ENCODE measurements around the gene OSBPL2. TPM values are rescaled to one million over a fixed set of nuclear protein-coding genes. Genes with fewer than 3 reads are reported as not detected.

Gene OSBPL2
- total RNA-seq, 3 donors from 2014 or later (not counting 1 experiment from before 2014, with no cell fraction given): 77.9 to 112 (median 104) TPM

GRCh38 chr20:62277253-62277652 is 38.9 kb downstream of the OSBPL2 start:
- intact Hi-C loops (cut with micrococcal nuclease): no loop called here

GRCh38 chr20:62280303-62280702 is 42.0 kb downstream of the OSBPL2 start:
- intact Hi-C loops (cut with micrococcal nuclease): no loop called here
- H3K27ac ChIP-seq (ENCODE audit: low read length): no peak overlapping the region
- Mint-ChIP-seq H3K36me3 (peaks cover 7% of the 10 kb centered on the region), H3K27me3 (ENCODE audit: low read depth in 2 of 2) (no peaks in the 10 kb centered on the region), H3K4me3 (no peak overlapping the region), H3K9me3 (no peaks in the 10 kb centered on the region), H3K4me1 (no peaks in the 10 kb centered on the region), H3K27ac (no peak overlapping the region)
- no peak for ATAC-seq
- H3K4me1 ChIP-seq (ENCODE audit: control insufficient read depth, insufficient read depth, low read length): no peaks in the 10 kb centered on the region
- 98% methylated on average over 4 of the region's 4 CpGs for WGBS (ENCODE audit: insufficient coverage)
- no peaks in the 10 kb centered on the region for H3K9me3 ChIP-seq (ENCODE audit: control insufficient read depth, insufficient read depth, low read length)
- TF ChIP-seq CTCF (IDR thresholded peaks at IDR 0.05): no peak
- H3K27me3 ChIP-seq (ENCODE audit: control insufficient read depth, insufficient read depth, low read length): no peaks in the 10 kb centered on the region
- H3K36me3 ChIP-seq (ENCODE audit: control insufficient read depth, insufficient read depth, low read length): peaks cover 57% of the 10 kb centered on the region
- DNase-seq: no peak
- H3K4me3 ChIP-seq (ENCODE audit: low read length): no peak overlapping the region

More at GRCh38 chr20:62277253-62277652, 38.9 kb downstream of the OSBPL2 start:
- ATAC-seq (no peak), DNase-seq (no peak)
- Histone ChIP-seq H3K9me3 (ENCODE audit: control insufficient read depth, insufficient read depth, low read length) (no peaks in the 10 kb centered on the region), H3K4me3 (ENCODE audit: low read length) (no peak overlapping the region), H3K4me1 (ENCODE audit: control insufficient read depth, insufficient read depth, low read length) (peaks cover 3% of the 10 kb centered on the region), H3K36me3 (ENCODE audit: control insufficient read depth, insufficient read depth, low read length) (peaks cover 55% of the 10 kb centered on the region), H3K27me3 (ENCODE audit: control insufficient read depth, insufficient read depth, low read length) (no peaks in the 10 kb centered on the region), H3K27ac (ENCODE audit: low read length) (no peak overlapping the region)
- H3K27ac Mint-ChIP-seq: no peak overlapping the region
- H3K4me3 Mint-ChIP-seq: no peak overlapping the region
- peaks cover 0 to 16% of the 10 kb centered on the region in 2 donors for H3K4me1 Mint-ChIP-seq
- no peak for TF ChIP-seq CTCF (IDR thresholded peaks at IDR 0.05)
- 87% methylated on average over 13 of the region's 13 CpGs for WGBS (ENCODE audit: insufficient coverage)
- peaks cover 11% of the 10 kb centered on the region for H3K36me3 Mint-ChIP-seq
- no peaks in the 10 kb centered on the region for H3K9me3 Mint-ChIP-seq
- no peaks in the 10 kb centered on the region for H3K27me3 Mint-ChIP-seq (ENCODE audit: low read depth in 2 of 2)

- no peak overlapping the region for H3K4me3 ChIP-seq (ENCODE audit: low read length)
- Mint-ChIP-seq H3K27me3 (ENCODE audit: low read depth in 2 of 2) (no peaks in the 10 kb centered on the region), H3K36me3 (peaks cover 7% of the 10 kb centered on the region), H3K27ac (no peak overlapping the region), H3K4me3 (no peak overlapping the region), H3K4me1 (no peaks in the 10 kb centered on the region), H3K9me3 (no peaks in the 10 kb centered on the region)
- H3K27ac ChIP-seq (ENCODE audit: low read length): no peak overlapping the region
- no peak for TF ChIP-seq CTCF (IDR thresholded peaks at IDR 0.05)
- WGBS (ENCODE audit: insufficient coverage): 97% methylated on average over 31 of the region's 31 CpGs
- no peaks in the 10 kb centered on the region for H3K9me3 ChIP-seq (ENCODE audit: control insufficient read depth, insufficient read depth, low read length)
- DNase-seq (no peak), ATAC-seq (no peak)
- H3K36me3 ChIP-seq (ENCODE audit: control insufficient read depth, insufficient read depth, low read length): peaks cover 64% of the 10 kb centered on the region
- intact Hi-C loops (cut with micrococcal nuclease): no loop called here
- H3K4me1 ChIP-seq (ENCODE audit: control insufficient read depth, insufficient read depth, low read length): no peaks in the 10 kb centered on the region
- H3K27me3 ChIP-seq (ENCODE audit: control insufficient read depth, insufficient read depth, low read length): no peaks in the 10 kb centered on the region
These were observed 43.0 kb downstream of the OSBPL2 start for GRCh38 chr20:62281161-62281933.

GRCh38 chr20:62282103-62282502 is 43.8 kb downstream of the OSBPL2 start:
- no peak overlapping the region for H3K27ac ChIP-seq (ENCODE audit: low read length)
- H3K9me3 ChIP-seq (ENCODE audit: control insufficient read depth, insufficient read depth, low read length): no peaks in the 10 kb centered on the region
- intact Hi-C loops (cut with micrococcal nuclease): no loop called here
- no peak overlapping the region for H3K4me3 Mint-ChIP-seq
- H3K4me3 ChIP-seq (ENCODE audit: low read length): no peak overlapping the region
- no peak overlapping the region for H3K27ac Mint-ChIP-seq
- TF ChIP-seq CTCF (IDR thresholded peaks at IDR 0.05): no peak
- H3K4me1 Mint-ChIP-seq: no peaks in the 10 kb centered on the region
- WGBS (ENCODE audit: insufficient coverage): 98% methylated on average over 7 of the region's 7 CpGs
- DNase-seq (no peak), ATAC-seq (no peak)
- H3K4me1 ChIP-seq (ENCODE audit: control insufficient read depth, insufficient read depth, low read length): no peaks in the 10 kb centered on the region
- H3K36me3 Mint-ChIP-seq: peaks cover 7% of the 10 kb centered on the region
- H3K27me3 Mint-ChIP-seq (ENCODE audit: low read depth in 2 of 2): no peaks in the 10 kb centered on the region
- no peaks in the 10 kb centered on the region for H3K9me3 Mint-ChIP-seq
- H3K27me3 ChIP-seq (ENCODE audit: control insufficient read depth, insufficient read depth, low read length): no peaks in the 10 kb centered on the region
- H3K36me3 ChIP-seq (ENCODE audit: control insufficient read depth, insufficient read depth, low read length): peaks cover 68% of the 10 kb centered on the region
